NOMO-1 treated with dmso at 0.1 percent for 144 hours (cell line): ENCODE data around the gene YJU2.
A peak's percentile ranks its signal among the peaks of the same experiment; 100 is the strongest.

Source experiments
- DNase-seq: peaks from one replicate; lab custom pipeline; 2025; ENCODE audit not compliant: unreplicated experiment; lab: John Stamatoyannopoulos, UW

The YJU2 gene

DNA sequence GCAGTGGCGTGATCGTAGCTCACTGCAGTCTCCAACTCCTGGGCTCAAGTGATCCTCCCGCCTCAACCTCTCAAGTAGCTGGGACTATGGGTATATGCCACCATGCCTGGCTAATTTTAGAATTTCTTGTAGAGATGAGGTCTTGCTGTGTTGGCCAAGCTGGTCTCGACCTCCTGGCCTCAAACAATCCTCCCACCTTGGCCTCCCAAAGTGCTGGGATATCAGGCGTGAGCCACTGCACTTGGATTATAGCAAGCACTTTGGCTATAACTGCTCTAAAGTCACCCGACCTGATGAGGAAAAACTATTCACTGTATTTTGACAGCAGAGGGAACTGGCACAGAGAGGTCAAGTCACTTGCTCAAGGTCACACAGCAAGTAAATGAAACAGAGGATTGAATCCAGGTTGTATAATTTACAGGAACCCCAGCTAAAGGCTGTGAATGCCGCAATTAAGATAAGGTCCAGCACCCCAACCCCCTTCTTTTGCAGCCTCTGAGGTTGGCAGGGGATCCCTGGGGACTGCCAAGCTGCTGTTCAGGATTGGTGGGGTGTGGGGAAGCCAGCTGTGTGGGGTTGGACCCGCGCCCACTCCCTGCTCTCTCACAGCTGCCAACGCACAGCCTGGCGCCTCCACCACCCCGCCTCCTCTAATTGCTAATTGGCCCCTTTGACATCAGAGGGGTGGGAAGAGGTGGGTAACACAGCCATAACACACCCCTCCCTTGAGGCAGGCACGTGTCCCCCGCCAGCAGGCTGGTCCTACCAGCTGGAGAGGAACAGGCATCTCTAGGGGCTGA is 49.3 kb downstream of the YJU2 start:
- DNase-seq = no peak

- no peak for DNase-seq
Observed at GRCh38 chr19:4297901-4298809, 51.3 kb downstream of the YJU2 start.

DNA sequence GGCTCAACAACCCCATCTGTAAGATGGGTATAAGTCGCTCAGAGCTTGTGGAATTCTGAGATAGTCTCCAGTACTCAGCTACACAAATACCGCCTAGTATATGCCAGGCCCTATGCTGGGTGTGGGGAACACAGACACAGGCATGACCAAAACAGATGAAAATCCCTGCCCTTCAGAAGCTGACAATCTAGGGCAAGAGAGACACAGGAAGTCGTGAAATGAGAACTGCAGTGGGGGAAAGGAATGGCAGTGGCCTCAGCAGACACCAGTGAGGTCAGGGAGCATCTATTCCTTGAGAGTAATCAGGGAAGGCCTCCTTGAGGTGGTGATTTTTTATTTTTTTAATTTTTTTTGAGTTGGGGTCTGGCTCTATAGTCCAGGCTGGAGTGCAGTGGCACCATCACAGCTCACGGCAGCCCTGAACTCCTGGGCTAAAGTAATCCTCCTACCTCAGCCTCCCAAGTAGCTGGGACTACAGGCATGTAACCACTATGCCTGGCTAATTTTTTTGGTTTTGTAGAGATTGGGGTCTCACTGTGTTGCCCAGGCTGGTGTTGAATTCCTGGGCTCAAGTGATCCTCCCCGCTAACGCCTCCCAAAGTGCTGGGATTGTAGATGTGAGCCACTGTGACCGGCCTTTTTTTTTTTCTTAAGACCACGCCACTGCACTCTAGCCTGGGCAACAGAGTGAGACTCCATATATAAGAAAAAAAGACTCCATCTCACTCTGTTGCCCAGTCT is 52.1 kb downstream of the YJU2 start:
- DNase-seq = no peak

- DNase-seq = no peak
Observed at GRCh38 chr19:4300589-4300988, 53.7 kb downstream of the YJU2 start.

DNA sequence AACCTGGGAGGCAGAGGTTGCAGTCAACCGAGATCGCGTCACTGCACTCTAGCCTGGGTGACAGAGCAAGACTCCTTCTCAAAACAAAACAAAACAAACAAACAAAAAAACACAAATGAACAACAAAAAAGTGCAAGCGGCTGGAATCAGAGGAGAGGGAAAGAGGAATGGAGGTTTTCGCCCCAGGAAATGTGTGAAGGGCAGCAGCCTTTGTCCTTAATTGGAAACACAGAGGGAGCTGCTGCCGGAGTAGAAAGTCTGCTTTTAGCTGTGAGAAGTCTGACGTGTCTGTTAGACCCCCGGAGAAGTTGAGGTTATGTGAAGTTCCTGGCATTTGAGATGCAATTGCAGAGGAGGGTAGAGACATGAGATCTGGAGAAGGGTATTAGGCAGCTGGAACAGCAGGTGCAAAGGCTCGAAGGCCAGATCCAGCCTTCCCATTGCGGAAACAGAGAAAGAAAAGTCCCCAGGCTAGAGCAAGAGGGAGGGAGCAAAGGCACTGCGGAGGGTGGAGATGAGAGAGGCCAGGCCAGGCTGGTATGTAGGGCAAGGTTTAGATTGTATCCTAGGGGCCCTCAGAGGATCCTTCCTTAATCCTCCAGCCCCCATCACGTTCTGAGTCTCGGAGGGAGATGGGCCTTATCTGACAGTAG is 54.8 kb downstream of the YJU2 start:
- no peak for DNase-seq

DNA sequence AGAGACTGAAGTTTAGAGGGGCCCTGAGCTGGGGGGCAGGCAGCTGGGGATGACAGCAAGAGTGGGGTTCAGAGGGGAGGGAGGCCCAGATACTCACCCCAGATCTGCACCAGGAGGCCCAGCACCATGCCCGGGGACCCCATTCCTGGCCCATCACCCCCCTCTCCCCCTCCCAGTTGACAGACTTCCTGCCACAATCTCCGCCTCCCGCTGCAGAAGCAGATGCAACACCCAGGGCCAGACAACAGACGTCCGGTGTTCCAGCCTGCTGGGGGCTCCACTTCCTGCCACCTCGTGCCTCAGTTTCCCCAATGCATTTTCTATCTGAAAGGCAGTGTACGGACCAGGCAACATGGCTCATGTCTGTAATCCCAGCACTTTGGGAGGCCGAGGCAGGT is 55.4 kb downstream of the YJU2 start, which contains the start of gene TMIGD2:
Gene TMIGD2, minus strand, starts transcription at position 147 of the 398 bp plus-strand sequence. Its CDS starts 4 bp downstream, at position 143.
- no peak for DNase-seq

DNA sequence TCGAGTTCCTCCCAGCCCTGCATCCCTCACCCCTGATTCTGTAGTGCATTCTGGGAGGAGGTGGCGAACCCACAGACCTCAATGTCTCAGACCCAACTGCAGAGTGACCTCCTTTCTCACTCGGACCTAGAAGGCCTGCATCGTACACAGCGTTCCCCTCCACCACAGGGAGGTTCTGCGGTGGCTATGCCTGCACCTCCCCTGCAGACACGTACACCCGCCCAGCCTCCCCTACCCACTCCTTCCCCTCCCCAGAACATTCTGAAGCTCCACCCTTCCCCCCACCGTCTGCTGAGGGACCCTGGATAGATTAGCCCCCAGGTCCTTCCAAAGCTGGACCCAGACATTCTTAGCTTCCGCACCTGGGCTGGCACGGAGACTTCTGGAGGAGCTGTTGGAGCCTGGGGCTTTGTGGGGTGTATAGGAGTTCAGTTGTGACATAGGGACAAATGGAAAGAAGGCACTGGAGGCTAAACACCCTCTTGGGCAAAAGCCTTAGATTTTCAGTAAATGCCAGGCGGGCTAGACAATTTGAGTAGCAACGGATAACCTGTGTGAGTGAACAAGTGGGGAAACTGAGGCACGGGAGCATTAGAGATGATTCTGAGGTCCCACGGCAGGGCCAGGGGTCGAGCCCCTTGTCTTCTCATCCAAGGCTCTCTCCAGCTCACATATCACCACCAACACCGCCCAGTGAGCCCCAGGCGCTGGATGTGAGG is 57.1 kb downstream of the YJU2 start:
- DNase-seq = no peak

- DNase-seq = peak; percentile 12
Observed at GRCh38 chr19:4304538-4305256, 57.8 kb downstream of the YJU2 start, which contains the start of gene FSD1. Gene FSD1, plus strand, starts transcription at chr19:4304598. Its CDS starts 149 bp downstream, at chr19:4304747.

- DNase-seq = no peak
Observed at GRCh38 chr19:4305257-4305612, 58.4 kb downstream of the YJU2 start.

DNA sequence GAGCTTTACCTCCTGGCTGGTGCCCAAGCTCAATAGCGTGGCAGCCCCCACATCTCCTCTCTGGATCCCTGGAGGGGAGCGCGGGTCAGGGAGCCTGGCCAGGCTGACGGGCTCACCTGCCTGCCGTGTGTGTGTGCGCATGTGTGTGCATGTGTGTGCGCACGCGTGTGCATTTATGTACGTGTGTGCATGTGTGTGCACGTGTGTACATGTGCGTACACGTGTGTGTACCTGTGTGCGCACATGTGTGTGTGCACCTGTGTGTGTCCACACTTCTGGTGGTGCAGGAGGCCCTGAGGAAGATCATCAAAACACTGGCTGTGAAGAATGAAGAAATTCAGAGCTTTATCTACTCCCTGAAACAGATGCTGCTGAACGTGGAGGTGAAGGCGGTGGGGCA is 58.8 kb downstream of the YJU2 start:
- DNase-seq = no peak

- no peak for DNase-seq
Observed at GRCh38 chr19:4310247-4311121, 63.6 kb downstream of the YJU2 start.

DNA sequence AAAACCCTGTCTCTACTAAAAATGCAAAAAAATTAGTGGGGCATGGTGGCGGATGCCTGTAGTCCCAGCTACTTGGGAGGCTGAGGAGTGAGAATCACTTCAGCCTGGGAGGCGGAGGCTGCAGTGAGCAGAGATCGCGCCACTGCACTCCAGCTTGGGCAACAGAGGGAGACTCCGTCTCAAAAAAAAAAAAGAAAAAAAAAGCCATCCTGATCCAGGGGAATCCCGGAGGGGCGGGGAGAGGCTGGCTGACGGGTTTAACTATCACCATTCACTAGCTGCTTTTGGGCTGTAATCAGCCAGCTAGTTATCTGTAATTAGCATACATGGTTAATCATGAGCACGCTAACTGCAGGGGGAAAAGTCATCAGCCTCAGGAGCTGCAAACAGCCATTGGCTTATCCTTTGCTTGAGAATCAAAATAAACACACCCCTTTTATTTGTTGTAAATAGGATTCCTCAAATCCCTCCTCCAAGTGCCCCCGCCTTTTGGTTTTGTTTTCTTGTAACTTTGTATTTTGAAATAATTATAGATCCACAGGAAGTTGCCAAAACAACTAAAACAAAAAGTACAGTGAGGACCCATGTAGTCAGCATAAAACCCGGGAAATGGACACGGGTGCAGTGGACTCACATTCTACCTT is 67.1 kb downstream of the YJU2 start:
- DNase-seq = no peak

DNA sequence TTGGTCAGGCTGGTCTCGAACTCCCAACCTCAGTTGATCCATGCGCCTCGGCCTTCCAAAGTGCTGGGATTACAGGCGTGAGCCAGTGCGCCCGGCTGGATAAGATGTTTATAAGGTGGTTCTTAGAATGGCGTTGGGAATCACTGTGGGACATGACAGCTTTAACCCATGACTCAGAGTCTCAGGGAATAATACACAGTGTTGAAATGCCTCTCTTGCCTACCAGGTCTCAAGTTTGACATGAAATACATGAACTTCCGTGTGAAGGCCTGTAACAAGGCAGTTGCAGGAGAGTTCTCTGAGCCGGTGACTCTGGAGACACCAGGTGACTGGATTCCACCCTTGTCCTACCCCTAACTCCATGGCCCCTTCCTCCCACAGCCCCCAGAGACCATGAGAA is 70.1 kb downstream of the YJU2 start:
- no peak for DNase-seq

GRCh38 chr19:4318460-4318859 is 71.6 kb downstream of the YJU2 start:
- DNase-seq = no peak
